ENCODE results near the gene CFAP61. TPM values are rescaled to one million over a fixed set of nuclear protein-coding genes. Genes with fewer than 3 reads are reported as not detected.

CFAP61 gene
- total and polyA plus RNA-seq, 11 donors: 12.1 to 102 (median 41.8) TPM

- H3K4me3 ChIP-seq: no peak overlapping the region
- H3K36me3 ChIP-seq: peaks cover 0 to 32% (median 18%) of the 10 kb centered on the region in 9 donors
- H3K27ac ChIP-seq: no peak overlapping the region
- H3K27me3 ChIP-seq: no peaks in the 10 kb centered on the region
- no peaks in the 10 kb centered on the region for H3K9me3 ChIP-seq
- peaks cover 0 to 9% (median 0%) of the 10 kb centered on the region in 12 donors for H3K4me1 ChIP-seq
- no peak for TF ChIP-seq POLR2A (IDR thresholded peaks at IDR 0.05)
- TF ChIP-seq, protein P1, sequence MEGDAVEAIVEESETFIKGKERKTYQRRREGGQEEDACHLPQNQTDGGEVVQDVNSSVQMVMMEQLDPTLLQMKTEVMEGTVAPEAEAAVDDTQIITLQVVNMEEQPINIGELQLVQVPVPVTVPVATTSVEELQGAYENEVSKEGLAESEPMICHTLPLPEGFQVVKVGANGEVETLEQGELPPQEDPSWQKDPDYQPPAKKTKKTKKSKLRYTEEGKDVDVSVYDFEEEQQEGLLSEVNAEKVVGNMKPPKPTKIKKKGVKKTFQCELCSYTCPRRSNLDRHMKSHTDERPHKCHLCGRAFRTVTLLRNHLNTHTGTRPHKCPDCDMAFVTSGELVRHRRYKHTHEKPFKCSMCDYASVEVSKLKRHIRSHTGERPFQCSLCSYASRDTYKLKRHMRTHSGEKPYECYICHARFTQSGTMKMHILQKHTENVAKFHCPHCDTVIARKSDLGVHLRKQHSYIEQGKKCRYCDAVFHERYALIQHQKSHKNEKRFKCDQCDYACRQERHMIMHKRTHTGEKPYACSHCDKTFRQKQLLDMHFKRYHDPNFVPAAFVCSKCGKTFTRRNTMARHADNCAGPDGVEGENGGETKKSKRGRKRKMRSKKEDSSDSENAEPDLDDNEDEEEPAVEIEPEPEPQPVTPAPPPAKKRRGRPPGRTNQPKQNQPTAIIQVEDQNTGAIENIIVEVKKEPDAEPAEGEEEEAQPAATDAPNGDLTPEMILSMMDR (IDR thresholded peaks at IDR 0.05): no peak
- 97 to 100% (median 98%) methylated on average over 3 of the region's 3 CpGs for WGBS, 4 donors
- ATAC-seq (no peak), DNase-seq (no peak)
- intact Hi-C loops (cut with DNase I): no loop called here
Measured at GRCh38 chr20:20396794-20397193, 344.5 kb downstream of the CFAP61 start.

- Histone ChIP-seq H3K4me1 (peaks cover 0 to 8% (median 0%) of the 10 kb centered on the region in 12 donors), H3K4me3 (no peak overlapping the region), H3K36me3 (peaks cover 0 to 20% (median 4%) of the 10 kb centered on the region in 9 donors), H3K27ac (no peak overlapping the region), H3K9me3 (no peaks in the 10 kb centered on the region), H3K27me3 (no peaks in the 10 kb centered on the region)
- TF ChIP-seq, protein P1 (IDR thresholded peaks at IDR 0.05): no peak
- TF ChIP-seq POLR2A (IDR thresholded peaks at IDR 0.05): no peak
- intact Hi-C loops (cut with DNase I): no loop called here
- WGBS, 4 donors: 95 to 98% (median 96%) methylated on average over 7 of the region's 7 CpGs
- no peak for DNase-seq
- no peak for ATAC-seq
Measured at GRCh38 chr20:20398123-20398522, 345.8 kb downstream of the CFAP61 start.

GRCh38 chr20:20399531-20400500, 347.5 kb downstream of the CFAP61 start:
- ATAC-seq (no peak), DNase-seq (no peak)
- H3K9me3 ChIP-seq: no peaks in the 10 kb centered on the region
- H3K4me3 ChIP-seq: no peak overlapping the region
- intact Hi-C loops (cut with DNase I): no loop called here
- peaks cover 0 to 24% (median 7%) of the 10 kb centered on the region in 9 donors for H3K36me3 ChIP-seq
- WGBS, 4 donors: 89% methylated on average over 13 of the region's 13 CpGs
- H3K27ac ChIP-seq: no peak overlapping the region
- H3K4me1 ChIP-seq: no peaks in the 10 kb centered on the region
- H3K27me3 ChIP-seq: no peaks in the 10 kb centered on the region
- TF ChIP-seq, protein P1 (IDR thresholded peaks at IDR 0.05): no peak

- 92 to 95% (median 94%) methylated on average over 3 of the region's 3 CpGs for WGBS, 4 donors
- H3K4me3 ChIP-seq: no peak overlapping the region
- H3K27ac ChIP-seq: no peak overlapping the region
- H3K9me3 ChIP-seq: no peaks in the 10 kb centered on the region
- H3K4me1 ChIP-seq: no peaks in the 10 kb centered on the region
- ATAC-seq (no peak), DNase-seq (no peak)
- peaks cover 0 to 23% (median 4%) of the 10 kb centered on the region in 9 donors for H3K36me3 ChIP-seq
- intact Hi-C loops (cut with DNase I): no loop called here
- TF ChIP-seq, protein P1 (IDR thresholded peaks at IDR 0.05): no peak
- TF ChIP-seq POLR2A (IDR thresholded peaks at IDR 0.05): no peak
- H3K27me3 ChIP-seq: no peaks in the 10 kb centered on the region
Measured at GRCh38 chr20:20401991-20402390, 349.7 kb downstream of the CFAP61 start.

Data from heart left ventricle (tissue), 16 donors.